Activated CD8-positive, alpha-beta memory T cell treated with anti-CD3 and anti-CD28 coated beads for 36 hours (primary cell): ENCODE data around the gene PXK. TPM values are rescaled to one million over a fixed set of nuclear protein-coding genes. Genes with fewer than 3 reads are reported as not detected.
"Not testable (repeated sequence)": the region's sequence is repeated elsewhere in the genome, so short reads cannot be mapped to it uniquely, and the experiment has no call there.

ENCODE experiments used
- CTCF ChIA-PET: fragments of 350-600 bp; sonication (Branson Sonifier 250); formaldehyde crosslinking; loops from one replicate; lab custom pipeline; 2021; ENCODE audit warnings: antibody characterized with exemption; lab: Charles Lee
- POLR2A ChIA-PET: fragments of 350-600 bp; sonication (Branson Sonifier 250); formaldehyde crosslinking; loops from one replicate; lab custom pipeline; 2021; ENCODE audit warnings: antibody characterized with exemption; lab: Charles Lee
- total RNA-seq, 2 experiments: library from RNA; stranded (reverse); gene quantifications; one replicate each; pipeline ENCODE4 v1.2.3, GENCODE V29; 2021

PXK gene
- 10 to 100 TPM; 31.7 to 32.0 TPM for total RNA-seq

DNA sequence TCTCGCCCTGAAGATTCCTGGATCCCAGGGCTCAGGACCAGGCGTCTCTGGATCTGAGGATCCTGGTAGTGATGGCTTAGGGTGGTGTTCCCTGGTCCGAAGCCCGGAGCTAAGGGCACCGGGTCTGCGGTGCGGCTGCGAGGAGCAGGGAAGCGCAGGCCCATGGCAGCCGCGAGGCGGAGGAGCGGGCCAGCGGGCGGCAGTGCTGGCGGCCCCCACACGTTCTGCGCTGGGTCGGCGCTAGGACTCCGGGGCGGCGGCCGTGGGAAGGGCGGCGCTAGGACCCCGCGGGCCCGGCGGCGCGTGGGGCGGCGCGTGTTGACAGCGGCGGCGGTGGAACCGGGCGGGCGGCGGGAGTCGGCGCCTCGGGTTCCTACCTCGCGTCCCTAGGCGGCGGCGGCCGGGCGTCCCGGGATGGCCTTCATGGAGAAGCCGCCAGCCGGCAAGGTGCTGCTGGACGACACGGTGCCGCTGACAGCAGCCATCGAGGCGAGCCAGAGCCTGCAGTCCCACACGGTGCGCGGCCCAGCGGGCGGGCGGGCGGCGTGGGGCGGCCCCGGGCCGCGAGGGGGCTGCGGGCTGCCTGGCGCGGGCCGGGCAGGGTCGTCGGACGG, at the start of gene PXK:
Gene PXK (plus strand): TSS at position 318 of the 614 bp plus-strand sequence. CDS start 97 bp downstream, at position 415.
- ChIA-PET POLR2A (interaction anchor here (0.6 to 1.3 kb wide), 2 partner anchors 26 to 59 kb away, joined by 3 to 7 read pairs; partner anchors contain the start of genes HTD2 and RPP14), CTCF (interaction anchor here (0.6 to 2.1 kb wide), 5 partner anchors 8 to 68 kb away, joined by 3 to 12 read pairs (median 4); partner anchors contain the start of genes HTD2 and RPP14)

GRCh38 chr3:58285334-58285733, 47.4 kb upstream of the PXK start:
- POLR2A ChIA-PET: no interaction called here

GRCh38 chr3:58287354-58287753, 45.3 kb upstream of the PXK start:
- ChIA-PET POLR2A (no interaction called here), CTCF (no interaction called here)

More at GRCh38 chr3:58285334-58285733, 47.4 kb upstream of the PXK start:
- CTCF ChIA-PET: interaction anchor here (0.5 kb wide), 1 partner anchor 1139 kb away, joined by 3 read pairs; no protein-coding TSS in a partner anchor

- ChIA-PET CTCF (no interaction called here), POLR2A (no interaction called here)
Measured at GRCh38 chr3:58288011-58288728, 44.5 kb upstream of the PXK start.

GRCh38 chr3:58288964-58289613, 43.6 kb upstream of the PXK start:
- POLR2A ChIA-PET, CTCF ChIA-PET: not testable (repeated sequence)

DNA sequence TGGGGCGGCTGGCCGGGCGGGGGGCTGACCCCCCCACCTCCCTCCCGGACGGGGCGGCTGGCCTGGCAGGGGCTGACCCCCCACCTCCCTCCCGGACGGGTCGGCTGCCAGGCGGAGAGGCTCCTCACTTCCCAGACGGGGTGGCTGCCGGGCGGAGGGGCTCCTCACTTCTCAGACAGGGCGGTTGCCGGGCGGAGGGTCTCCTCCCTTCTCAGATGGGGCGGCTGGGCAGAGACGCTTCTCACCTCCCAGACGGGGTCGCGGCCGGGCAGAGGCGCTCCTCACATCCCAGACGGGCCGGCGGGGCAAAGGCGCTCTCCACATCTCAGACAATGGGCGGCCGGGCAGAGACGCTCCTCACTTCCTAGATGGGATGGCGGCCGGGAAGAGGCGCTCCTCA, 42.2 kb upstream of the PXK start:
- CTCF ChIA-PET, POLR2A ChIA-PET: not testable (repeated sequence)

GRCh38 chr3:58291671-58292338, 40.9 kb upstream of the PXK start:
- POLR2A ChIA-PET: interaction anchor here (1.4 kb wide), 1 partner anchor 15 kb away, joined by 5 read pairs; the partner anchor contains the start of genes HTD2 and RPP14
- CTCF ChIA-PET: interaction anchor here (1.3 kb wide), 1 partner anchor 8 kb away, joined by 4 read pairs; no protein-coding TSS in a partner anchor

GRCh38 chr3:58292866-58293265, 39.8 kb upstream of the PXK start:
- POLR2A ChIA-PET: interaction anchor here (1.4 kb wide), 1 partner anchor 14 kb away, joined by 5 read pairs; the partner anchor contains the start of genes HTD2 and RPP14

DNA sequence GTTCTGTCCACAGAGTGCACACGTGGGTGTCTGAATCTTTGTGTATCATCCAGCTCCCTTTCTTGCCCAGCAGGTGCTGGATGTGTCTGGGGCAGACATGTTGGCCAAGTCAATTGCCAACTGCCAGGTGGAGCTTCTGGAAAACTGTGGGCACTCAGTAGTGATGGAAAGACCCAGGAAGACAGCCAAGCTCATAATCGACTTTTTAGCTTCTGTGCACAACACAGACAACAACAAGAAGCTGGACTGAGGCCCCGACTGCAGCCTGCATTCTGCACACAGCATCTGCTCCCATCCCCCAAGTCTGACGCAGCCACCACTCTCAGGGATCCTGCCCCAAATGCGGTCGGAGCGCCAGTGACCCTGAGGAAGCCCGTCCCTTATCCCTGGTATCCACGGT, 39.2 kb upstream of the PXK start:
- ChIA-PET POLR2A (no interaction called here), CTCF (no interaction called here)

More at GRCh38 chr3:58292866-58293265, 39.8 kb upstream of the PXK start:
- CTCF ChIA-PET: no interaction called here

DNA sequence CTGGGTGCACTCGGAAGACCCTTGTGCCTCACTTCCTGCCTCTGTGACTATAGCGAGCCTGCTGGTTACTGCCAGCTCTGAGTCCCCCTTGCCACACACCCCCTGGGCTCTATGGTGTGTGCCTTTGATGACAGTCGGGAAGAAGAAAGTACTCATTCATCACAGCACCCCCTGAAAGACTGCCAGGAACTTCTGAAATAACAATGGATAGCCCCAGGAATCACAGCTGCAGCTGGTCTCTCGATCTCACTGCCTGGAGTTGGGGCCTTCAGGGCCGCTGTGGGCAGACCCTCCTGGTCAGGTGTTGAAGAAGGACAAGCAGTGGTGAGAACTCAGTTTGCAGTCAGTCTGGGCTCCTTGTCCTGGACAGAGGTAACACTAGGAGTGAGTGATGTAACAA, 36.4 kb upstream of the PXK start:
- ChIA-PET CTCF (no interaction called here), POLR2A (no interaction called here)

DNA sequence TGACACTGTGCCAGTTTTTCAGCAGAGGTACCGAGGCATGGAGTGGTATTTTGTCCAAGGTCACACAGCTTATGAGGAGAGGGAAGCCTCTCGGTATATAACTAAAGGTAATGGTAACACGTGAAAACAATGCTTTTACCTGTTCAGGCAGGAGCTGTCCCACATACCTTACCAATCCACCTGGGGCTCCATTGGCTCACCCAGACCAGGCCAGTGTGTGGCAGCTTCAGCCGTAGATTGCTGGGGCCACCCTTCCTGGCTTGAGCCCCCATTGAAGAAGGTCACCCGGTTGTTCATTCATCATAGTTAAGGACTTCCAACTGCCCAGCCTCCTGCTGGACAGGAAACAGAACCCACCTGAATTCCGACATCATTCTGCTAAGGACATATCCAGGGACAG, 35.8 kb upstream of the PXK start:
- CTCF ChIA-PET: no interaction called here
- POLR2A ChIA-PET: no interaction called here

GRCh38 chr3:58298190-58298589, 34.5 kb upstream of the PXK start:
- CTCF ChIA-PET: interaction anchor here (0.8 kb wide), 1 partner anchor 9 kb away, joined by 6 read pairs; no protein-coding TSS in a partner anchor

GRCh38 chr3:58299075-58299474, 33.6 kb upstream of the PXK start:
- ChIA-PET CTCF (interaction anchor here (0.7 to 1.8 kb wide), 2 partner anchors 23 to 121 kb away, joined by 3 to 7 read pairs; no protein-coding TSS in a partner anchor), POLR2A (no interaction called here)

More at GRCh38 chr3:58298190-58298589, 34.5 kb upstream of the PXK start:
- POLR2A ChIA-PET: interaction anchor here (0.5 kb wide), 1 partner anchor 56 kb away, joined by 3 read pairs; no protein-coding TSS in a partner anchor

- CTCF ChIA-PET: interaction anchor here (0.7 to 1.8 kb wide), 7 partner anchors 8 to 231 kb away, joined by 3 to 10 read pairs (median 4); partner anchors contain the start of gene ABHD6
- POLR2A ChIA-PET: no interaction called here
Measured at GRCh38 chr3:58299839-58300516, 32.7 kb upstream of the PXK start.

- ChIA-PET CTCF (interaction anchor here (0.7 to 4.5 kb wide), 31 partner anchors 8 to 322 kb away, joined by 3 to 26 read pairs (median 5); partner anchors contain the start of genes ABHD6, ACOX2, KCTD6 and PXK), POLR2A (interaction anchor here (0.6 to 2.2 kb wide), 10 partner anchors 14 to 243 kb away, joined by 3 to 12 read pairs (median 4); partner anchors contain the start of genes ABHD6, KCTD6, PDHB and PXK)
Measured at GRCh38 chr3:58305882-58306711, 26.6 kb upstream of the PXK start, which contains the start of the genes HTD2 and RPP14. HTD2 (plus strand) TSS chr3:58306520; CDS start chr3:58317614, 11,094 bp downstream. RPP14 (plus strand) TSS chr3:58306245; CDS start chr3:58310330, 4,085 bp downstream.

GRCh38 chr3:58307639-58308215, 25.0 kb upstream of the PXK start:
- CTCF ChIA-PET: interaction anchor here (0.6 to 4.5 kb wide), 18 partner anchors 9 to 324 kb away, joined by 3 to 26 read pairs (median 4); partner anchors contain the start of genes ABHD6, KCTD6 and PXK
- POLR2A ChIA-PET: interaction anchor here (1.2 to 2.2 kb wide), 3 partner anchors 68 to 184 kb away, joined by 5 to 12 read pairs (median 8); partner anchors contain the start of genes KCTD6 and PDHB
